Parietal lobe (tissue), 1 donor: ENCODE measurements around the gene SPIB. TPM values are rescaled to one million over a fixed set of nuclear protein-coding genes. Genes with fewer than 3 reads are reported as not detected.

ENCODE experiments used
- total RNA-seq: library from RNA; depleted of rRNA; stranded (reverse); fragments of >200 nt; gene quantifications from one replicate; pipeline ENCODE4 v1.2.3, GENCODE V29; 2014

The SPIB gene
- not detected for total RNA-seq

GRCh38 chr19:50418176-50419021, at the start of gene SPIB:
Gene SPIB (plus strand): TSS chr19:50418938. CDS start chr19:50418963, 25 bp downstream.

DNA sequence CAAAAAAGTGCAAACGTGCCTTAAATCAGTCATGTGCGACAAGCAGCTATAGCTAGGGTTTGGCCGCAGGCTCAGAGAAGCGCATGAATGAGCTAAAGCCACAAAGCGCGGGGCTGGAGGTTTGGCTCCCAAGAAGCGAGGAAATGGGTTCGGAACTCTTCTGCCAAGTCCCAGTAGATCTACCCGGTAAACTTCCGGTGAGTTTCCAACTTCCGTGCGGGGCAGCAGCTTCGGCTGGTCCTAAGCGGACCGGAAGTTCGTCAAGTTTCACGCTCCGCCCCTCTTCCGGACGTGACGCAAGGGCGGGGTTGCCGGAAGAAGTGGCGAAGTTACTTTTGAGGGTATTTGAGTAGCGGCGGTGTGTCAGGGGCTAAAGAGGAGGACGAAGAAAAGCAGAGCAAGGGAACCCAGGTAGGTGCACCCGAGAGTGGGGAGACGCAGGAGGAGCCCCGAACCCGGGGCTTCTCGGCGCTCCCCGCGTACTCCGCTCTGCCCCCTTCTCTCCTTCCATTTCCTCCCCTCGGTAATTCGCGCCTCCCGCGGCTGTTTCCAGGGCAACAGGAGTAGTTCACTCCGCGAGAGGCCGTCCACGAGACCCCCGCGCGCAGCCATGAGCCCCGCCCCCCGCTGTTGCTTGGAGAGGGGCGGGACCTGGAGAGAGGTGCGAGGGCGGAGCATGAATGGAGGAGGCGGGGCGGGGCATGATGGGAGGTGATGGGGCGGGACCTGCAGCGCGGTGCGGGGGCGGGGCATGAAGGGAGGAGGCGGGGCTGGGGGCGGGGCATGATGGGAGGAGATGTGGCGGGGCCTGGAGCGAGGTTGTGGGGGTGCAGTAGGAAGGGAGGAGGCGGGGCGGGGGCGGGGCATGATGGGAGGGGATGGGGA, 42.3 kb upstream of the SPIB start, which contains the start of gene NR1H2:
NR1H2 (plus strand) TSS at position 292 of the 885 bp plus-strand sequence. CDS start 1,149 bp downstream, outside the sequence.

DNA sequence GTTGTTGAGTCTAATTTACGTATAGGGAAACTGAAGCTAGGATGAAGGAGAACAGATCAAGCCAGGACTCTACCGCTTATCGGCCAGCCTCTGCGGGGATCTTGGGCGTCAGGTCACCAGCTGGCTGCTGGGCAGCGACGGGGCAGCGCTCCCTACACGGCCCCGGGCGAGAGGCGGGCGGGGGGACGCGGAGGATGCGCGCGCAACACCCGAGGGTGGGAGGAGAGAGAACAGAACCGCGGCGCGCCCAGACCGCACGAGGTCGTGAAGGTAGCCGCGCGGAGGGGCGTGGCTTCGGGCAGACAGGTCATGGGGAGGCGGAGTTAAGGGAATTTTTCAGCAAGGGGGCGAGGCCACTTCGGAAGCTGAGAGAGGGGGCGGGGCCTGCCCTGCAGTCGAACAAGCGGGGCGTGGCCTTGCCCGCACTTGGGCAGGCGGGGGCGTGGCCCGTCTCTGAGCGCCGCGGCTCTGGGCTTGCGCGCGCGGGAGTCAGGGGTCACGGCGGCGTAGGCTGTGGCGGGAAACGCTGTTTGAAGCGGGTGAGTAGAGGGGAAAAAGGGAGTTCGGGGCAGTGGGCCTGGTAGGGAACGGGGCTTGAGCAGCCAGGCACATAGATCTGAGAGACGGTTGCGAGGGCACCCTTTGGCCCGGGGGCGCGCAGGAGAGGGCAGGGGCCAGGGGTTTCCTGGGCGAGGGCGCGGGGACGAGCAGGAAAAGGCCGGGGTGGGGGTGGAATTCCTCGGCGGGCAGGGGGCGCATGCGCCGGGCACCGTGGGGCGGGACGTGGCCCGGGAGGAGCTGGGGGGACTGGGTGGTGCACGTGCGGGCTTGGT, 34.7 kb upstream of the SPIB start, which contains the start of gene POLD1:
POLD1 (plus strand) TSS at position 496 of the 833 bp plus-strand sequence. CDS start 14,505 bp downstream, outside the sequence.

GRCh38 chr19:50432221-50433028, 13.7 kb downstream of the SPIB start, which contains the start of gene MYBPC2:
Gene MYBPC2 (plus strand): TSS chr19:50432892. CDS start chr19:50432954, 62 bp downstream.

GRCh38 chr19:50476224-50476906, 57.6 kb downstream of the SPIB start, which contains the start of the genes EMC10 and GARIN5A:
Gene EMC10 (plus strand): TSS chr19:50476507. CDS start chr19:50476545, 38 bp downstream.
Gene GARIN5A (minus strand): TSS chr19:50476848. CDS start chr19:50476388, 460 bp downstream.

Other genes with a start within 250 kb of the SPIB start
- 1.6 TPM for gene MYH14, start 215.3 kb upstream of the SPIB start, total RNA-seq
- 5.9 TPM for gene KCNC3, start 89.6 kb upstream of the SPIB start, total RNA-seq
- 0.63 TPM for gene NAPSA, start 53.3 kb upstream of the SPIB start, total RNA-seq
- gene NR1H2, start 42.5 kb upstream of the SPIB start, total RNA-seq: 26.6 TPM
- 18.8 TPM for gene POLD1, start 34.6 kb upstream of the SPIB start, total RNA-seq
- not detected for gene MYBPC2, start 14.0 kb downstream of the SPIB start, total RNA-seq
- 51.3 TPM for gene EMC10, start 57.6 kb downstream of the SPIB start, total RNA-seq
- 1.3 TPM for gene GARIN5A, start 57.9 kb downstream of the SPIB start, total RNA-seq
- 4.4 TPM for gene JOSD2, start 92.3 kb downstream of the SPIB start, total RNA-seq
- 0.94 TPM for gene ASPDH, start 95.0 kb downstream of the SPIB start, total RNA-seq
- 79.8 TPM for gene LRRC4B, start 149.5 kb downstream of the SPIB start, total RNA-seq
- gene SYT3, start 220.9 kb downstream of the SPIB start, total RNA-seq: 24.7 TPM
- not detected for gene C19orf81, start 230.5 kb downstream of the SPIB start, total RNA-seq